ENCODE results near the gene TPH2. TPM values are rescaled to one million over a fixed set of nuclear protein-coding genes. Genes with fewer than 3 reads are reported as not detected.

The TPH2 gene
- total RNA-seq, 4 donors from 2014 or later = not detected

GRCh38 chr12:71945121-71945520, 6.5 kb downstream of the TPH2 start:
- Histone ChIP-seq H3K27me3 (peaks cover 26% of the 10 kb centered on the region), H3K36me3 (no peaks in the 10 kb centered on the region), H3K9me3 (no peaks in the 10 kb centered on the region), H3K4me3 (no peak overlapping the region), H3K27ac (no peak overlapping the region), H3K4me1 (no peaks in the 10 kb centered on the region)
- TF ChIP-seq POLR2AphosphoS5 (IDR thresholded peaks at IDR 0.05) = no peak
- no peak for TF ChIP-seq POLR2A (IDR thresholded peaks at IDR 0.05)
- TF ChIP-seq, protein P1, sequence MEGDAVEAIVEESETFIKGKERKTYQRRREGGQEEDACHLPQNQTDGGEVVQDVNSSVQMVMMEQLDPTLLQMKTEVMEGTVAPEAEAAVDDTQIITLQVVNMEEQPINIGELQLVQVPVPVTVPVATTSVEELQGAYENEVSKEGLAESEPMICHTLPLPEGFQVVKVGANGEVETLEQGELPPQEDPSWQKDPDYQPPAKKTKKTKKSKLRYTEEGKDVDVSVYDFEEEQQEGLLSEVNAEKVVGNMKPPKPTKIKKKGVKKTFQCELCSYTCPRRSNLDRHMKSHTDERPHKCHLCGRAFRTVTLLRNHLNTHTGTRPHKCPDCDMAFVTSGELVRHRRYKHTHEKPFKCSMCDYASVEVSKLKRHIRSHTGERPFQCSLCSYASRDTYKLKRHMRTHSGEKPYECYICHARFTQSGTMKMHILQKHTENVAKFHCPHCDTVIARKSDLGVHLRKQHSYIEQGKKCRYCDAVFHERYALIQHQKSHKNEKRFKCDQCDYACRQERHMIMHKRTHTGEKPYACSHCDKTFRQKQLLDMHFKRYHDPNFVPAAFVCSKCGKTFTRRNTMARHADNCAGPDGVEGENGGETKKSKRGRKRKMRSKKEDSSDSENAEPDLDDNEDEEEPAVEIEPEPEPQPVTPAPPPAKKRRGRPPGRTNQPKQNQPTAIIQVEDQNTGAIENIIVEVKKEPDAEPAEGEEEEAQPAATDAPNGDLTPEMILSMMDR (IDR thresholded peaks at IDR 0.05) = no peak
- TF ChIP-seq EP300 (IDR thresholded peaks at IDR 0.05) = no peak
- DNase-seq (ENCODE audit: low spot score in 2 of 2) = no peak
- WGBS = 40% methylated on average over 1 of the region's 1 CpG

DNA sequence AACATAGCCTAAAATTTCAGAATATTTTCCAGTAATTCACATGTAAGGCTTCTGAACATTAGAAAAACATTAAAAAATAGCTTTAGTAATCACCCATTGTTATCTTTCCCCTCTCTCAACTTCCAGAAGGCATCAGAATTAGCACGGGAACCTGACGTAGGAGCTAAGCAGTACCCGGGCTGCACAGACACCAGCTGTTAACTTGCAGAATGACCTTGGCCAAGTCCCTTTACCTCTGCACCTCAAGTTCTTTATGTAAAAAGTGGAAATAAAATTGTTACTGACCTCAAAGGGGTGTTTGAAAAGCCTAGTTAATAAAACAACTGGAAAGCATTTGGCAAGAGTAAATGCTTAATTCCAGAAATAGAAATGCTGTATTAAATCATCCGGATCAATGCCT, 7.2 kb downstream of the TPH2 start:
- H3K36me3 ChIP-seq = no peaks in the 10 kb centered on the region
- no peaks in the 10 kb centered on the region for H3K9me3 ChIP-seq
- H3K4me1 ChIP-seq = no peaks in the 10 kb centered on the region
- no peak for TF ChIP-seq POLR2AphosphoS5 (IDR thresholded peaks at IDR 0.05)
- WGBS = 83% methylated on average over 4 of the region's 4 CpGs
- DNase-seq (ENCODE audit: low spot score in 2 of 2) = no peak
- H3K4me3 ChIP-seq = no peak overlapping the region
- H3K27ac ChIP-seq = no peak overlapping the region
- peaks cover 23% of the 10 kb centered on the region for H3K27me3 ChIP-seq

- TF ChIP-seq EP300 (IDR thresholded peaks at IDR 0.05) (no peak), POLR2AphosphoS5 (IDR thresholded peaks at IDR 0.05) (no peak)
- TF ChIP-seq, protein P1 (IDR thresholded peaks at IDR 0.05) = no peak
These were observed 9.0 kb downstream of the TPH2 start for GRCh38 chr12:71947645-71948105.

GRCh38 chr12:71948390-71948789, 9.7 kb downstream of the TPH2 start:
- Histone ChIP-seq H3K27me3 (peaks cover 12% of the 10 kb centered on the region), H3K27ac (no peak overlapping the region), H3K9me3 (no peaks in the 10 kb centered on the region), H3K4me1 (no peaks in the 10 kb centered on the region), H3K4me3 (no peak overlapping the region), H3K36me3 (no peaks in the 10 kb centered on the region)
- TF ChIP-seq EP300 (IDR thresholded peaks at IDR 0.05) (no peak), POLR2A (IDR thresholded peaks at IDR 0.05) (no peak), POLR2AphosphoS5 (IDR thresholded peaks at IDR 0.05) (no peak)
- TF ChIP-seq, protein P1 (IDR thresholded peaks at IDR 0.05) = no peak
- 32% methylated on average over 3 of the region's 3 CpGs for WGBS
- no peak for DNase-seq (ENCODE audit: low spot score in 2 of 2)

More at GRCh38 chr12:71947645-71948105, 9.0 kb downstream of the TPH2 start:
- Histone ChIP-seq H3K4me1 (no peaks in the 10 kb centered on the region), H3K4me3 (no peak overlapping the region), H3K9me3 (no peaks in the 10 kb centered on the region), H3K27me3 (peaks cover 12% of the 10 kb centered on the region), H3K36me3 (no peaks in the 10 kb centered on the region), H3K27ac (no peak overlapping the region)
- WGBS = 15% methylated on average over 9 of the region's 9 CpGs
- no peak for DNase-seq (ENCODE audit: low spot score in 2 of 2)

GRCh38 chr12:71949646-71950045, 11.0 kb downstream of the TPH2 start:
- Histone ChIP-seq H3K36me3 (no peaks in the 10 kb centered on the region), H3K27me3 (peaks cover 7% of the 10 kb centered on the region), H3K9me3 (no peaks in the 10 kb centered on the region), H3K4me1 (no peaks in the 10 kb centered on the region), H3K27ac (no peak overlapping the region), H3K4me3 (no peak overlapping the region)
- TF ChIP-seq, protein P1 (IDR thresholded peaks at IDR 0.05) = no peak
- TF ChIP-seq POLR2A (IDR thresholded peaks at IDR 0.05) (no peak), POLR2AphosphoS5 (IDR thresholded peaks at IDR 0.05) (no peak), EP300 (IDR thresholded peaks at IDR 0.05) (no peak)
- no peak for DNase-seq (ENCODE audit: low spot score in 2 of 2)
- 56% methylated on average over 3 of the region's 3 CpGs for WGBS

GRCh38 chr12:71950404-71950803, 11.8 kb downstream of the TPH2 start:
- TF ChIP-seq POLR2AphosphoS5 (IDR thresholded peaks at IDR 0.05) (no peak), POLR2A (IDR thresholded peaks at IDR 0.05) (no peak), EP300 (IDR thresholded peaks at IDR 0.05) (no peak)
- TF ChIP-seq, protein P1 (IDR thresholded peaks at IDR 0.05) = no peak
- DNase-seq (ENCODE audit: low spot score in 2 of 2) = no peak
- no peak overlapping the region for H3K27ac ChIP-seq
- H3K4me1 ChIP-seq = no peaks in the 10 kb centered on the region
- no peak overlapping the region for H3K4me3 ChIP-seq
- peaks cover 5% of the 10 kb centered on the region for H3K27me3 ChIP-seq
- H3K36me3 ChIP-seq = no peaks in the 10 kb centered on the region
- 86% methylated on average over 4 of the region's 4 CpGs for WGBS
- H3K9me3 ChIP-seq = no peaks in the 10 kb centered on the region
